ENCODE data around the gene SBNO2. TPM values are rescaled to one million over a fixed set of nuclear protein-coding genes. Genes with fewer than 3 reads are reported as not detected.
A peak's percentile ranks its signal among the peaks of the same experiment; 100 is the strongest.

Gene SBNO2
- total RNA-seq, 2 donors from 2014 or later = 63.5 to 71.0 TPM

- no peak for DNase-seq (ENCODE audit: low spot score)
- intact Hi-C loops (cut with DNase I) = loop anchor here (5.0 to 10.0 kb wide), 2 partner anchors 40 to 288 kb away; no protein-coding TSS in a partner anchor
These were observed 1.5 kb downstream of the SBNO2 start for GRCh38 chr19:1172353-1173158.

GRCh38 chr19:1171755-1172352 lies 2.2 kb downstream of the SBNO2 start:
- intact Hi-C loops (cut with DNase I) = loop anchor here (5.0 to 10.0 kb wide), 2 partner anchors 40 to 287 kb away; no protein-coding TSS in a partner anchor
- DNase-seq (ENCODE audit: low spot score) = no peak

- intact Hi-C loops (cut with DNase I) = loop anchor here (5.0 to 10.0 kb wide), 2 partner anchors 39 to 286 kb away; no protein-coding TSS in a partner anchor
- DNase-seq (ENCODE audit: low spot score) = peak; percentile 80
These were observed 2.9 kb downstream of the SBNO2 start for GRCh38 chr19:1170938-1171754.

- DNase-seq (ENCODE audit: low spot score) = peak; percentile 84
- intact Hi-C loops (cut with DNase I) = loop anchor here (5.0 to 10.0 kb wide), 2 partner anchors 38 to 285 kb away; no protein-coding TSS in a partner anchor
These were observed 3.9 kb downstream of the SBNO2 start for GRCh38 chr19:1169921-1170885.

GRCh38 chr19:1169411-1169791 lies 4.7 kb downstream of the SBNO2 start:
- DNase-seq (ENCODE audit: low spot score) = no peak
- intact Hi-C loops (cut with DNase I) = no loop called here

- intact Hi-C loops (cut with DNase I) = no loop called here
- peak; percentile 84 for DNase-seq (ENCODE audit: low spot score)
These were observed 5.3 kb downstream of the SBNO2 start for GRCh38 chr19:1168572-1169410.

- peak; percentile 78 for DNase-seq (ENCODE audit: low spot score)
- intact Hi-C loops (cut with DNase I) = no loop called here
These were observed 6.1 kb downstream of the SBNO2 start for GRCh38 chr19:1167687-1168571.

GRCh38 chr19:1166872-1167573 lies 7.0 kb downstream of the SBNO2 start:
- intact Hi-C loops (cut with DNase I) = no loop called here
- DNase-seq (ENCODE audit: low spot score) = peak; percentile 77

- peak; percentile 83 for DNase-seq (ENCODE audit: low spot score)
These were observed 9.2 kb downstream of the SBNO2 start for GRCh38 chr19:1164684-1165531.

GRCh38 chr19:1163934-1164683 lies 10.0 kb downstream of the SBNO2 start:
- DNase-seq (ENCODE audit: low spot score) = peak; percentile 76
- intact Hi-C loops (cut with DNase I) = no loop called here

More at GRCh38 chr19:1164684-1165531, 9.2 kb downstream of the SBNO2 start:
- intact Hi-C loops (cut with DNase I) = no loop called here

- peak; percentile 87 for DNase-seq (ENCODE audit: low spot score)
- intact Hi-C loops (cut with DNase I) = no loop called here
These were observed 10.7 kb downstream of the SBNO2 start for GRCh38 chr19:1163283-1163933.

- intact Hi-C loops (cut with DNase I) = no loop called here
- peak; percentile 72 for DNase-seq (ENCODE audit: low spot score)
These were observed 11.4 kb downstream of the SBNO2 start for GRCh38 chr19:1162404-1163282.

- intact Hi-C loops (cut with DNase I) = no loop called here
- DNase-seq (ENCODE audit: low spot score) = no peak
These were observed 12.4 kb downstream of the SBNO2 start for GRCh38 chr19:1161716-1162115.

All from posterior vena cava (tissue), 2 donors.